OCI-LY3 (cell line): ENCODE measurements around the gene RAP1A.

Source experiments
- CTCF ChIP-seq: fragments of 200-600, 300-600 bp; sonication (generic); IDR thresholded peaks from 2 replicates; pipeline ENCODE4 v1.5.1; 2014; ENCODE audit warnings: antibody characterized with exemption, low read length, low read depth
- EZH2phosphoT487 ChIP-seq: fragments of 200-600 bp; shearing (Covaris generic); IDR thresholded peaks from 2 replicates; pipeline ENCODE4 v1.6.1; 2018; ENCODE audit warnings: antibody characterized with exemption, mixed run types, low read depth

DNA sequence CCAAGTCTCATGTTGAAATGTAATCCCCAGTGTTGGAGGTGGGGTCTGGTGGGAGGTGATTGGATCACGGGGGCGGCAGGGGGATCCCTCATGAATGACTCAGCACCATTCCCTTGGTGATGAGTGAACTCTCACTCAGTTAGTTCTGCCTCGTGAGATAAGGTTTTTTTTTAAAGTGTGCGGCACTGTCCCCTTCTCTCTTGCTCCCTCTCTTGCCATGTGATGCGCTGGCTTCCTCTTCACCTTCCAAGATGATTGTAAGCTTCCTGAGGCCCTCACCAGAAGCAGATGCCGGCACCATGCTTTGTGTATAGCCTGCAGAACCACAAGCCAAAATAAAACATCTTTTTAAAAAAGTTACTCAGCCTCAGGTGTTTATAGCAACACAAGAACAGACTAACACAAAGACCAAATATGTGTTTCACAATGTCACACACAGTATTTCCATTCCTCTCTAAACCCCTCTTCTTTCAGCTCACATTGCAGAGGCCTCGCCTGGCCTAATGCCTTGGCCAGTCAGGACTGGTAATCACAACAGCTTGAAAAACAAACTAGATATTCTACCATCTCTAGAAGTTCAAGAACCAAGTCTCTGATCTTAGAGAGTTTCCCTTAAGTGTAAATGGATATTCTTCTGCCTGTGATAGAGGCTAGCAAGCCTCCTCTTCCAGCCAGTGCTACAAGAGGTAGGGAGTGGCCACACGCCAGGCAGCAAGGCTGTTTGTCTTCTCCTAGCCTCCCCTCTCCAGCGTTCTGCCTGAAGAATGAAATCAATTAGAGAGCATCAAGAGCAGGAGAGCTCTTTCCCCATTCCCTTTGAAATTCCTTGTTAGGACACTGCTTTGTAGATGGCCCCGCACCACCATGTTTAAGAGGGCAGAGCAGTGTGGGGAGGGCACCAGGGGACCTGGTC is 19.6 kb upstream of the RAP1A start:
- TF ChIP-seq CTCF, result no peak
- no peak for TF ChIP-seq EZH2phosphoT487
